NCI-H2227 treated with DMSO at 0.1 percent for 48 hours (cell line): ENCODE data around the gene EHBP1.
"Not testable (repeated sequence)": the region's sequence is repeated elsewhere in the genome, so short reads cannot be mapped to it uniquely, and the experiment has no call there.

Experiments used
- DNase-seq: peaks from one replicate; lab custom pipeline; 2025; lab: John Stamatoyannopoulos, UW

Gene EHBP1

GRCh38 chr2:63019686-63020085 lies 314.2 kb downstream of the EHBP1 start:
- DNase-seq = not testable (repeated sequence)

- DNase-seq = peak; percentile 9
Observed at GRCh38 chr2:63023444-63023843, 317.9 kb downstream of the EHBP1 start.

- no peak for DNase-seq
Observed at GRCh38 chr2:63027220-63027619, 321.7 kb downstream of the EHBP1 start.

- DNase-seq = no peak
Observed at GRCh38 chr2:63029058-63029457, 323.5 kb downstream of the EHBP1 start.

- no peak for DNase-seq
Observed at GRCh38 chr2:63034526-63034925, 329.0 kb downstream of the EHBP1 start.

GRCh38 chr2:63035169-63035568 lies 329.7 kb downstream of the EHBP1 start:
- DNase-seq = no peak

GRCh38 chr2:63035660-63036059 lies 330.1 kb downstream of the EHBP1 start:
- no peak for DNase-seq

- no peak for DNase-seq
Observed at GRCh38 chr2:63038034-63038433, 332.5 kb downstream of the EHBP1 start.

- no peak for DNase-seq
Observed at GRCh38 chr2:63040586-63040985, 335.1 kb downstream of the EHBP1 start.

- no peak for DNase-seq
Observed at GRCh38 chr2:63041592-63041991, 336.1 kb downstream of the EHBP1 start.

GRCh38 chr2:63044362-63045327 lies 339.1 kb downstream of the EHBP1 start:
- DNase-seq = no peak

- DNase-seq = no peak
Observed at GRCh38 chr2:63046552-63046951, 341.0 kb downstream of the EHBP1 start.

GRCh38 chr2:63046961-63047320 lies 341.4 kb downstream of the EHBP1 start:
- DNase-seq = no peak

GRCh38 chr2:63047321-63048279 lies 342.1 kb downstream of the EHBP1 start:
- DNase-seq = peak; percentile 36

GRCh38 chr2:63048367-63049171 lies 343.1 kb downstream of the EHBP1 start:
- no peak for DNase-seq

GRCh38 chr2:63049211-63049969 lies 343.9 kb downstream of the EHBP1 start:
- no peak for DNase-seq

- DNase-seq = peak; percentile 49
Observed at GRCh38 chr2:63049970-63050333, 344.4 kb downstream of the EHBP1 start.

- DNase-seq = peak; percentile 61
Observed at GRCh38 chr2:63050334-63051041, 345.0 kb downstream of the EHBP1 start, which contains the start of gene OTX1. OTX1 (plus strand) TSS chr2:63050830; CDS start chr2:63052991, 2,161 bp downstream.

GRCh38 chr2:63051042-63051794 lies 345.7 kb downstream of the EHBP1 start:
- no peak for DNase-seq
